HG02840 (cell line): ENCODE results near the gene FOXD4L5.
"Not testable (repeated sequence)": the region's sequence is repeated elsewhere in the genome, so short reads cannot be mapped to it uniquely, and the experiment has no call there.

Experiments
- ATAC-seq: cut with Tn5 transposase; IDR thresholded peaks from one replicate; pipeline ENCODE4 v1.9.1; 2021; ENCODE audit warnings: mild to moderate bottlenecking, moderate library complexity, moderate number of reproducible peaks; ENCODE audit not compliant: unreplicated experiment, low FRiP score

Gene FOXD4L5

GRCh38 chr9:65285109-65285508, at the start of gene FOXD4L5:
Gene FOXD4L5 (minus strand): TSS chr9:65285209. CDS start chr9:65284377, 832 bp downstream.
- not testable (repeated sequence) for ATAC-seq

- not testable (repeated sequence) for ATAC-seq
Measured at GRCh38 chr9:65283943-65284342, 1.1 kb downstream of the FOXD4L5 start.

GRCh38 chr9:65282976-65283375, 2.0 kb downstream of the FOXD4L5 start:
- not testable (repeated sequence) for ATAC-seq
